ENCODE results near the gene SF3B3. TPM values are rescaled to one million over a fixed set of nuclear protein-coding genes. Genes with fewer than 3 reads are reported as not detected.

SF3B3 gene
- total RNA-seq, 2 donors from 2014 or later, result 82.1 to 95.1 TPM

GRCh38 chr16:70594569-70594968 lies 71.0 kb downstream of the SF3B3 start:
- Histone ChIP-seq H3K4me3 (no peak overlapping the region), H3K27ac (no peak overlapping the region), H3K27me3 (no peaks in the 10 kb centered on the region), H3K9me3 (no peaks in the 10 kb centered on the region), H3K4me1 (peaks cover 0 to 35% of the 10 kb centered on the region in 2 donors), H3K36me3 (no peaks in the 10 kb centered on the region)
- no peak for DNase-seq (ENCODE audit: low spot score)
- TF ChIP-seq CTCF (IDR thresholded peaks at IDR 0.05), result no peak

GRCh38 chr16:70597135-70597835 lies 73.7 kb downstream of the SF3B3 start:
- peaks cover 0 to 11% of the 10 kb centered on the region in 2 donors for H3K4me1 ChIP-seq

GRCh38 chr16:70598937-70599503 lies 75.4 kb downstream of the SF3B3 start:
- H3K9me3 ChIP-seq, result no peaks in the 10 kb centered on the region

More at GRCh38 chr16:70597135-70597835, 73.7 kb downstream of the SF3B3 start:
- TF ChIP-seq CTCF (IDR thresholded peaks at IDR 0.05), result no peak
- no peaks in the 10 kb centered on the region for H3K27me3 ChIP-seq
- DNase-seq (ENCODE audit: low spot score), result no peak
- H3K4me3 ChIP-seq, result no peak overlapping the region
- no peaks in the 10 kb centered on the region for H3K9me3 ChIP-seq
- no peak overlapping the region for H3K27ac ChIP-seq
- no peaks in the 10 kb centered on the region for H3K36me3 ChIP-seq

GRCh38 chr16:70600730-70601129 lies 77.1 kb downstream of the SF3B3 start:
- H3K4me3 ChIP-seq, result no peak overlapping the region
- no peak overlapping the region for H3K27ac ChIP-seq
- peaks cover 0 to 4% of the 10 kb centered on the region in 2 donors for H3K4me1 ChIP-seq
- no peaks in the 10 kb centered on the region for H3K36me3 ChIP-seq
- no peaks in the 10 kb centered on the region for H3K27me3 ChIP-seq
- TF ChIP-seq CTCF (IDR thresholded peaks at IDR 0.05), result no peak
- no peak for DNase-seq (ENCODE audit: low spot score)
- no peaks in the 10 kb centered on the region for H3K9me3 ChIP-seq

More at GRCh38 chr16:70598937-70599503, 75.4 kb downstream of the SF3B3 start:
- TF ChIP-seq CTCF (IDR thresholded peaks at IDR 0.05), result no peak
- DNase-seq (ENCODE audit: low spot score), result no peak
- H3K27me3 ChIP-seq, result no peaks in the 10 kb centered on the region
- H3K27ac ChIP-seq, result no peak overlapping the region
- H3K4me1 ChIP-seq, result peaks cover 0 to 4% of the 10 kb centered on the region in 2 donors
- H3K4me3 ChIP-seq, result no peak overlapping the region
- H3K36me3 ChIP-seq, result no peaks in the 10 kb centered on the region

- DNase-seq (ENCODE audit: low spot score), result no peak
- no peak for TF ChIP-seq CTCF (IDR thresholded peaks at IDR 0.05)
- Histone ChIP-seq H3K27me3 (no peaks in the 10 kb centered on the region), H3K27ac (no peak overlapping the region), H3K4me1 (peaks cover 0 to 4% of the 10 kb centered on the region in 2 donors), H3K36me3 (no peaks in the 10 kb centered on the region), H3K4me3 (no peak overlapping the region), H3K9me3 (no peaks in the 10 kb centered on the region)
These were observed 78.3 kb downstream of the SF3B3 start for GRCh38 chr16:70601576-70602575.
